SK-N-SH (cell line): ENCODE results near the gene CLEC7A.

Experiments
- FOXM1 ChIP-seq: IDR thresholded peaks from 2 replicates; pipeline ENCODE4 v1.4.0; 2012; ENCODE audit warnings: low read depth, mild to moderate bottlenecking
- JUND ChIP-seq: IDR thresholded peaks from 2 replicates; pipeline ENCODE4 v1.4.0; 2012
- MXI1 ChIP-seq: IDR thresholded peaks from 2 replicates; pipeline ENCODE4 v1.6.1; 2012; ENCODE audit warnings: mild to moderate bottlenecking, low read depth, low read length, improper control_type of control experiment
- POLR2AphosphoS5 ChIP-seq: IDR thresholded peaks from 2 replicates; pipeline ENCODE4 v1.6.1; 2012; ENCODE audit warnings: low read depth, low read length
- TF ChIP-seq, protein P1 (sequence below): fragments of 200-600 bp; sonication (generic); IDR thresholded peaks from 2 replicates; pipeline ENCODE4 v1.6.1; 2017; ENCODE audit warnings: antibody characterized with exemption, mild to moderate bottlenecking, moderate library complexity
- TF ChIP-seq, protein P2 (sequence below): IDR thresholded peaks from 2 replicates; pipeline ENCODE4 v1.4.0; 2012; ENCODE audit warnings: low read depth
- TF ChIP-seq, protein P3 (sequence below): IDR thresholded peaks from 2 replicates; pipeline ENCODE4; 2012
- TF ChIP-seq, protein P4 (sequence below): fragments of 150-350 bp; IDR thresholded peaks from 2 replicates; pipeline ENCODE4 v1.6.1; 2017; ENCODE audit warnings: antibody characterized with exemption, low read length, low read depth, borderline replicate concordance
- TF ChIP-seq, protein P5 (sequence below): IDR thresholded peaks from 2 replicates; pipeline ENCODE4 v1.6.1; 2012; ENCODE audit warnings: mild to moderate bottlenecking, low read depth, low read length, moderate library complexity

DNA sequence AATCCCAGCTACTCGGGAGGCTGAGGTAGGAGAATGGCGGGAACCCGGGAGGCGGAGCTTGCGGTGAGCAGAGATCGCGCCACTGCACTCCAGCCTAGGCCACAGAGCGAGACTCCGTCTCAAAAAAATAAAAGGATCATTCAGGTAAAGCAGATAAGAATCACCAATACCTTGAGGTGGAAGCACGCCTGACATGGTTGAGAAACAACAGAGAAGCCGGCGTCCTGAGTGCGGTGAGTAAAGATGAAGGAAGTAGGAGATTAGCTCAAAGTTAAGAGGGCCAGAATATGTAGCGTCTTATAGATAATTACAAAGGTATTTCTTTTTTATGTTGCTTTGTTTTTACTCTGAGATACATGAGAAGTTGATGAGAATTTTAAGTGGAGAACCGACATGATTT, 14.7 kb downstream of the CLEC7A start:
- TF ChIP-seq POLR2AphosphoS5 (no peak), FOXM1 (no peak), MXI1 (no peak), JUND (no peak)
- TF ChIP-seq, protein P1, sequence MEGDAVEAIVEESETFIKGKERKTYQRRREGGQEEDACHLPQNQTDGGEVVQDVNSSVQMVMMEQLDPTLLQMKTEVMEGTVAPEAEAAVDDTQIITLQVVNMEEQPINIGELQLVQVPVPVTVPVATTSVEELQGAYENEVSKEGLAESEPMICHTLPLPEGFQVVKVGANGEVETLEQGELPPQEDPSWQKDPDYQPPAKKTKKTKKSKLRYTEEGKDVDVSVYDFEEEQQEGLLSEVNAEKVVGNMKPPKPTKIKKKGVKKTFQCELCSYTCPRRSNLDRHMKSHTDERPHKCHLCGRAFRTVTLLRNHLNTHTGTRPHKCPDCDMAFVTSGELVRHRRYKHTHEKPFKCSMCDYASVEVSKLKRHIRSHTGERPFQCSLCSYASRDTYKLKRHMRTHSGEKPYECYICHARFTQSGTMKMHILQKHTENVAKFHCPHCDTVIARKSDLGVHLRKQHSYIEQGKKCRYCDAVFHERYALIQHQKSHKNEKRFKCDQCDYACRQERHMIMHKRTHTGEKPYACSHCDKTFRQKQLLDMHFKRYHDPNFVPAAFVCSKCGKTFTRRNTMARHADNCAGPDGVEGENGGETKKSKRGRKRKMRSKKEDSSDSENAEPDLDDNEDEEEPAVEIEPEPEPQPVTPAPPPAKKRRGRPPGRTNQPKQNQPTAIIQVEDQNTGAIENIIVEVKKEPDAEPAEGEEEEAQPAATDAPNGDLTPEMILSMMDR, result no peak
- TF ChIP-seq, protein P2, sequence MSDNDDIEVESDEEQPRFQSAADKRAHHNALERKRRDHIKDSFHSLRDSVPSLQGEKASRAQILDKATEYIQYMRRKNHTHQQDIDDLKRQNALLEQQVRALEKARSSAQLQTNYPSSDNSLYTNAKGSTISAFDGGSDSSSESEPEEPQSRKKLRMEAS, result no peak
- TF ChIP-seq, protein P3, sequence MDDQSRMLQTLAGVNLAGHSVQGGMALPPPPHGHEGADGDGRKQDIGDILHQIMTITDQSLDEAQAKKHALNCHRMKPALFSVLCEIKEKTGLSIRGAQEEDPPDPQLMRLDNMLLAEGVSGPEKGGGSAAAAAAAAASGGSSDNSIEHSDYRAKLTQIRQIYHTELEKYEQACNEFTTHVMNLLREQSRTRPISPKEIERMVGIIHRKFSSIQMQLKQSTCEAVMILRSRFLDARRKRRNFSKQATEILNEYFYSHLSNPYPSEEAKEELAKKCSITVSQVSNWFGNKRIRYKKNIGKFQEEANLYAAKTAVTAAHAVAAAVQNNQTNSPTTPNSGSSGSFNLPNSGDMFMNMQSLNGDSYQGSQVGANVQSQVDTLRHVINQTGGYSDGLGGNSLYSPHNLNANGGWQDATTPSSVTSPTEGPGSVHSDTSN, result no peak
- TF ChIP-seq, protein P4, sequence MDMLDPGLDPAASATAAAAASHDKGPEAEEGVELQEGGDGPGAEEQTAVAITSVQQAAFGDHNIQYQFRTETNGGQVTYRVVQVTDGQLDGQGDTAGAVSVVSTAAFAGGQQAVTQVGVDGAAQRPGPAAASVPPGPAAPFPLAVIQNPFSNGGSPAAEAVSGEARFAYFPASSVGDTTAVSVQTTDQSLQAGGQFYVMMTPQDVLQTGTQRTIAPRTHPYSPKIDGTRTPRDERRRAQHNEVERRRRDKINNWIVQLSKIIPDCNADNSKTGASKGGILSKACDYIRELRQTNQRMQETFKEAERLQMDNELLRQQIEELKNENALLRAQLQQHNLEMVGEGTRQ, result no peak
- TF ChIP-seq, protein P5, sequence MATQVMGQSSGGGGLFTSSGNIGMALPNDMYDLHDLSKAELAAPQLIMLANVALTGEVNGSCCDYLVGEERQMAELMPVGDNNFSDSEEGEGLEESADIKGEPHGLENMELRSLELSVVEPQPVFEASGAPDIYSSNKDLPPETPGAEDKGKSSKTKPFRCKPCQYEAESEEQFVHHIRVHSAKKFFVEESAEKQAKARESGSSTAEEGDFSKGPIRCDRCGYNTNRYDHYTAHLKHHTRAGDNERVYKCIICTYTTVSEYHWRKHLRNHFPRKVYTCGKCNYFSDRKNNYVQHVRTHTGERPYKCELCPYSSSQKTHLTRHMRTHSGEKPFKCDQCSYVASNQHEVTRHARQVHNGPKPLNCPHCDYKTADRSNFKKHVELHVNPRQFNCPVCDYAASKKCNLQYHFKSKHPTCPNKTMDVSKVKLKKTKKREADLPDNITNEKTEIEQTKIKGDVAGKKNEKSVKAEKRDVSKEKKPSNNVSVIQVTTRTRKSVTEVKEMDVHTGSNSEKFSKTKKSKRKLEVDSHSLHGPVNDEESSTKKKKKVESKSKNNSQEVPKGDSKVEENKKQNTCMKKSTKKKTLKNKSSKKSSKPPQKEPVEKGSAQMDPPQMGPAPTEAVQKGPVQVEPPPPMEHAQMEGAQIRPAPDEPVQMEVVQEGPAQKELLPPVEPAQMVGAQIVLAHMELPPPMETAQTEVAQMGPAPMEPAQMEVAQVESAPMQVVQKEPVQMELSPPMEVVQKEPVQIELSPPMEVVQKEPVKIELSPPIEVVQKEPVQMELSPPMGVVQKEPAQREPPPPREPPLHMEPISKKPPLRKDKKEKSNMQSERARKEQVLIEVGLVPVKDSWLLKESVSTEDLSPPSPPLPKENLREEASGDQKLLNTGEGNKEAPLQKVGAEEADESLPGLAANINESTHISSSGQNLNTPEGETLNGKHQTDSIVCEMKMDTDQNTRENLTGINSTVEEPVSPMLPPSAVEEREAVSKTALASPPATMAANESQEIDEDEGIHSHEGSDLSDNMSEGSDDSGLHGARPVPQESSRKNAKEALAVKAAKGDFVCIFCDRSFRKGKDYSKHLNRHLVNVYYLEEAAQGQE, result no peak
